HCT116 (cell line): Measurements from ENCODE around the gene CTBP2. TPM values are rescaled to one million over a fixed set of nuclear protein-coding genes. Genes with fewer than 3 reads are reported as not detected.

Experiments
- ATAC-seq: fragments of 200-7000 bp; cut with Tn5 transposase; 2 replicates; pipeline ENCODE4 v1.9.1; 2020; ENCODE audit warnings: mild to moderate bottlenecking, moderate library complexity
- BruUV-seq: library from RNA; stranded (reverse); fragments of 400-500 nt; replicated peaks from 2 replicates; lab custom pipeline; 2021; lab: Mats Ljungman, UMichigan
- CTCF ChIA-PET: fragments of 300-600 bp; sonication (Branson Sonifier 250); formaldehyde crosslinking; loops from one replicate; lab custom pipeline; 2021; ENCODE audit warnings: antibody characterized with exemption; lab: Charles Lee
- POLR2A ChIA-PET: fragments of 300-600, 350-600 bp; sonication (Branson Sonifier 250); formaldehyde crosslinking; loops from one replicate; lab custom pipeline; 2021; ENCODE audit warnings: antibody characterized with exemption; lab: Charles Lee
- RAD21 ChIA-PET, 2 experiments: fragments of 300-600 bp; sonication (Branson Sonifier 250); formaldehyde crosslinking; loops; one replicate each; lab custom pipeline; 2023; ENCODE audit warnings: low total read pairs in 2 of 2; ENCODE audit not compliant: uncharacterized antibody in 2 of 2, unreplicated experiment in 2 of 2, low non-redundant PET in 1 of 2; lab: Charles Lee
- DNase-seq: peaks from one replicate; pipeline ENCODE4 v3.0.0-alpha.2; 2010; ENCODE audit warnings: low read depth, low spot score
- H2AFZ ChIP-seq: fragments of 200-600 bp; shearing (Covaris generic), sonication (generic); 2 replicates; pipeline ENCODE4 v1.6.1; 2017; ENCODE audit warnings: low read depth, mixed run types, mixed read lengths, antibody characterized with exemption, low read length; ENCODE audit not compliant: poor library complexity, severe bottlenecking
- H3K27ac ChIP-seq: 2 replicates; pipeline ENCODE4 v1.5.1; 2012; ENCODE audit warnings: low read depth, low read length
- H3K27me3 ChIP-seq: fragments of 200-600 bp; sonication (generic); 2 replicates; pipeline ENCODE4 v1.6.1; 2016; ENCODE audit warnings: mixed run types, low read length, mixed read lengths; ENCODE audit not compliant: insufficient read depth
- H3K36me3 ChIP-seq, 2 experiments: fragments of 200-500 bp in 1 of 2; fragments of 200-600 bp in 1 of 2; sonication (Bioruptor generic) in 1 of 2; sonication (generic) in 1 of 2; 2 replicates each; pipeline versions ENCODE4 v1.5.1 to v1.6.1; 2014 to 2016; ENCODE audit warnings: low read length in 2 of 2, inconsistent platforms in 1 of 2, mixed read lengths in 1 of 2, mixed run types in 1 of 2; ENCODE audit not compliant: insufficient read depth in 2 of 2, control insufficient read depth in 1 of 2
- H3K4me1 ChIP-seq, 2 experiments: fragments of 200-600 bp in 1 of 2; sonication (generic) in 1 of 2; 2 replicates each; pipeline versions ENCODE4 v1.5.1 to v1.6.1; 2012 to 2017; ENCODE audit warnings: low read length in 2 of 2, inconsistent platforms in 1 of 2, mild to moderate bottlenecking in 1 of 2, mixed read lengths in 1 of 2, mixed run types in 1 of 2, moderate library complexity in 1 of 2; ENCODE audit not compliant: insufficient read depth in 2 of 2, control insufficient read depth in 1 of 2
- H3K4me2 ChIP-seq: fragments of 200-600 bp; sonication (generic); 2 replicates; pipeline ENCODE4 v1.6.1; 2017; ENCODE audit warnings: mixed run types, low read length, mixed read lengths
- H3K4me3 ChIP-seq, 2 experiments: fragments of 200-600 bp in 1 of 2; sonication (generic) in 1 of 2; replicated peaks in 1 of 2; 2 replicates each; pipeline ENCODE4 v1.5.1; 2011 to 2016; ENCODE audit warnings: low read length in 2 of 2, control low read depth in 1 of 2, low read depth in 1 of 2, mild to moderate bottlenecking in 1 of 2, mixed read lengths in 1 of 2, mixed run types in 1 of 2
- H3K79me2 ChIP-seq: fragments of 200-600 bp; sonication (generic); 2 replicates; pipeline ENCODE4 v1.6.1; 2017; ENCODE audit warnings: mild to moderate bottlenecking, mixed run types, low read length, moderate library complexity, mixed read lengths; ENCODE audit not compliant: insufficient read depth
- H3K9ac ChIP-seq: fragments of 200-600 bp; sonication (generic); 2 replicates; pipeline ENCODE4 v1.6.1; 2016; ENCODE audit warnings: low read length, mixed read lengths
- H3K9me2 ChIP-seq: fragments of 200-600 bp; sonication (generic), shearing (Covaris generic); 2 replicates; pipeline ENCODE4 v1.6.1; 2017; ENCODE audit warnings: mixed run types, mild to moderate bottlenecking, moderate library complexity; ENCODE audit not compliant: insufficient read depth
- H3K9me3 ChIP-seq, 2 experiments: fragments of 200-500 bp in 1 of 2; fragments of 200-600 bp in 1 of 2; sonication (Bioruptor generic) in 1 of 2; sonication (generic) in 1 of 2; 2 replicates each; pipeline ENCODE4 v1.6.1; 2014 to 2017; ENCODE audit warnings: low read length in 2 of 2, mixed read lengths in 2 of 2, inconsistent platforms in 1 of 2, low read depth in 1 of 2, mild to moderate bottlenecking in 1 of 2, mixed run types in 1 of 2, moderate library complexity in 1 of 2; ENCODE audit not compliant: control insufficient read depth in 1 of 2, insufficient read depth in 1 of 2
- H4K20me1 ChIP-seq: fragments of 200-600 bp; sonication (generic), shearing (Covaris generic); 2 replicates; pipeline ENCODE4 v1.6.1; 2017; ENCODE audit warnings: mixed run types, mild to moderate bottlenecking, moderate library complexity; ENCODE audit not compliant: insufficient read depth
- ATF3 ChIP-seq: IDR thresholded peaks from 2 replicates; pipeline ENCODE4 v1.6.1; 2012
- CBX3 ChIP-seq: IDR thresholded peaks from 2 replicates; pipeline ENCODE4 v1.6.1; 2012; ENCODE audit warnings: low read depth
- CEBPB ChIP-seq: IDR thresholded peaks from 2 replicates; pipeline ENCODE4 v1.6.1; 2012; ENCODE audit warnings: low read depth
- ELF1 ChIP-seq: IDR thresholded peaks from 2 replicates; pipeline ENCODE4 v1.6.1; 2012; ENCODE audit warnings: low read depth, borderline replicate concordance
- EZH2 ChIP-seq: fragments of 200-600 bp; sonication (generic); IDR thresholded peaks from 2 replicates; pipeline ENCODE4 v1.6.1; 2017; ENCODE audit warnings: antibody characterized with exemption, mixed run types
- EZH2phosphoT487 ChIP-seq: fragments of 200-600 bp; IDR thresholded peaks from 2 replicates; pipeline ENCODE4 v1.6.1; 2018; ENCODE audit warnings: antibody characterized with exemption, borderline replicate concordance
- FOSL1 ChIP-seq: IDR thresholded peaks from 2 replicates; pipeline ENCODE4 v1.6.1; 2012; ENCODE audit warnings: low read depth
- JUND ChIP-seq: IDR thresholded peaks from 2 replicates; pipeline ENCODE4 v1.6.1; 2012
- MAX ChIP-seq: IDR thresholded peaks from 2 replicates; pipeline ENCODE4 v1.6.1; 2012
- POLR2A ChIP-seq: IDR thresholded peaks from 2 replicates; pipeline ENCODE4 v1.7.0; 2011; ENCODE audit warnings: borderline replicate concordance; ENCODE audit not compliant: insufficient read depth, insufficient read length; ENCODE audit errors: extremely low read depth
- POLR2AphosphoS5 ChIP-seq: IDR thresholded peaks from 2 replicates; pipeline ENCODE4 v1.6.1; 2011; ENCODE audit warnings: mild to moderate bottlenecking, low read depth, low read length, moderate library complexity
- REST ChIP-seq: IDR thresholded peaks from 2 replicates; pipeline ENCODE4 v1.6.1; 2012; ENCODE audit warnings: low read depth
- SIN3A ChIP-seq: IDR thresholded peaks from 2 replicates; pipeline ENCODE4 v1.6.1; 2012; ENCODE audit warnings: low read depth
- SP1 ChIP-seq: IDR thresholded peaks from 2 replicates; pipeline ENCODE4 v1.6.1; 2012; ENCODE audit warnings: low read depth
- SRF ChIP-seq: IDR thresholded peaks from 2 replicates; pipeline ENCODE4 v1.6.1; 2012; ENCODE audit warnings: low read depth
- YY1 ChIP-seq: IDR thresholded peaks from 2 replicates; pipeline ENCODE4 v1.6.1; 2011; ENCODE audit warnings: low read length, low read depth, moderate library complexity, mild to moderate bottlenecking; ENCODE audit not compliant: insufficient replicate concordance; ENCODE audit errors: extremely low read depth
- ZBTB33 ChIP-seq: IDR thresholded peaks from 2 replicates; pipeline ENCODE4 v1.6.1; 2011; ENCODE audit warnings: mild to moderate bottlenecking, low read length, moderate library complexity; ENCODE audit not compliant: insufficient replicate concordance; ENCODE audit errors: extremely low read depth
- ZFX ChIP-seq: fragments of 450-650 bp; IDR thresholded peaks from 2 replicates; pipeline ENCODE4 v1.6.1; 2017
- ZNF274 ChIP-seq: fragments of 200-500 bp; sonication (Bioruptor generic); IDR thresholded peaks from 2 replicates; pipeline ENCODE4 v1.6.1; 2014; ENCODE audit warnings: mild to moderate bottlenecking, low read depth, low read length, inconsistent platforms
- intact Hi-C: fragments of 100-400 bp; cut with micrococcal nuclease; formaldehyde crosslinking; loops from 2 replicates; pipeline ENCODE4 v1.10.0; 2022
- total RNA-seq: library from RNA; stranded (reverse); gene quantifications from one replicate; pipeline ENCODE4 v1.2.1, GENCODE V29; 2021; ENCODE audit not compliant: unreplicated experiment

Gene CTBP2
- total RNA-seq, 1 experiment from 2014 or later, result 144 TPM

- H3K9me2 ChIP-seq, result no peaks in the 10 kb centered on the region
- peaks cover 0 to 5% of the 10 kb centered on the region in 2 experiments; a peak in 2 of 4 replicates for H3K36me3 ChIP-seq
- intact Hi-C loops, result loop anchor here (5.0 kb wide), 2 partner anchors 60 to 85 kb away; no protein-coding TSS in a partner anchor
- CTCF ChIA-PET, result no interaction called here
- ATAC-seq, result no peak
- peaks cover 48 to 76% of the 10 kb centered on the region in 2 experiments for H3K4me1 ChIP-seq
- peaks cover 100% of the 10 kb centered on the region for H3K79me2 ChIP-seq
- H3K27ac ChIP-seq, result no peak overlapping the region
- no peak overlapping the region for H3K9ac ChIP-seq
- RAD21 ChIA-PET, result no interaction called here
- POLR2A ChIA-PET, result interaction anchor here (1.2 kb wide), 1 partner anchor 23 kb away, joined by 4 read pairs; no protein-coding TSS in a partner anchor
- no peak overlapping the region for H2AFZ ChIP-seq
- H3K4me2 ChIP-seq, result no peak overlapping the region; the same call in 1 of the 2 replicates
- DNase-seq, result no peak
- H3K4me3 ChIP-seq, result no peak overlapping the region
- BruUV-seq, result no TSS peak
- TF ChIP-seq ELF1 (no peak), POLR2AphosphoS5 (no peak), CEBPB (no peak), SP1 (no peak), ZBTB33 (no peak), ZNF274 (no peak), YY1 (no peak), ZFX (no peak), MAX (no peak), JUND (no peak), EZH2 (no peak), FOSL1 (no peak), ATF3 (no peak), SIN3A (no peak), REST (no peak), SRF (no peak), POLR2A (no peak), CBX3 (no peak), EZH2phosphoT487 (no peak)
- TF ChIP-seq, all 23 proteins: peak for 0
- Histone ChIP-seq H4K20me1 (peaks cover 12% of the 10 kb centered on the region; the same call in 1 of the 2 replicates), H3K27me3 (no peaks in the 10 kb centered on the region), H3K9me3 (no peaks in the 10 kb centered on the region)
Observed at GRCh38 chr10:125146791-125147579, 13.4 kb downstream of the CTBP2 start.
